GM21529 (cell line): ENCODE measurements around the gene PAWR.
A peak's percentile ranks its signal among the peaks of the same experiment; 100 is the strongest.
"Not testable (repeated sequence)": the region's sequence is repeated elsewhere in the genome, so short reads cannot be mapped to it uniquely, and the experiment has no call there.

ENCODE experiments used
- ATAC-seq: cut with Tn5 transposase; IDR thresholded peaks from one replicate; pipeline ENCODE4 v1.9.1; 2021; ENCODE audit not compliant: unreplicated experiment

Gene PAWR

DNA sequence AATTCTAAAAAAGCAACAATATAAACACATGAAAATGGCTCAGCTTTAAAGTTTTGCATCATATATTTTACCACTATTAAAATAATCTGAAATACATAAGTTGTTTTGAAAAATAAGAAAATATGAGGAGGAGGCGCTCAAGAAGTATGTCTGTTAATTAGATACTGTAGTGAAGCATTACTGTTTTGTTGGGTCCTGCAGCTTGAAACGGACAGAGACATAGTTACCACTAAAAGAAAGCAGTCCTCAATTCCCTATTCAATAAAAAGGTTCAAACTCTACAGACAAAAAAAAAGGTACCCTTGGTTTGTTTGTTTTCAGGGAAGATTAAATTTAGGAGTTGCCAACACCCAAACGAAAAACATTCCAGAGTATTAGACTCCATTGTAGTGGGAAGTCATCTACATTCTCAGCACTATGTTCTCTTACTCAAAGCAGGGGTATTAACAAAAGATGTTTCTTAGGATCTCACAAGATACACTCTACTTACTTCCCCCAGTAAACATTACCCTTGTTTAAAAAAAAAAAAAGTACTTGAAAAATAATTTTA is 3.0 kb downstream of the PAWR start:
- ATAC-seq, result no peak

DNA sequence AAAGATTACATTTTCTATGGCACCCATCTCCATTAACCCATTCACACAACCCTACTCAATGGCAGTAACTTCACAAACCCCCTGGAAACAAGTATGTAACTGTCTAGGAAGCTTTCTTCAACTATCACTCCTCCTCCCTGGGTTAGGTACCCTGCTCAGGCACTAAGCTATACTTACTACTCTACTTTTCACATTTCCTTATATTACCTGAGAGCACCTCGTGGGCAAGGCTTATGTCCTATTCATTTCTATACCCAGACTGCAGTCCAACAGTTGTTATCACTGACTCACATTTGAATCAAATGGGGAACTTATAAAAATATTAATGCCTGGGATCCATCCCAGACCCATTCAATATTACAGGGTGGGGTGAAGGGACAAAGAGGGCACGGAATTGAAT is 4.6 kb downstream of the PAWR start:
- ATAC-seq, result no peak

DNA sequence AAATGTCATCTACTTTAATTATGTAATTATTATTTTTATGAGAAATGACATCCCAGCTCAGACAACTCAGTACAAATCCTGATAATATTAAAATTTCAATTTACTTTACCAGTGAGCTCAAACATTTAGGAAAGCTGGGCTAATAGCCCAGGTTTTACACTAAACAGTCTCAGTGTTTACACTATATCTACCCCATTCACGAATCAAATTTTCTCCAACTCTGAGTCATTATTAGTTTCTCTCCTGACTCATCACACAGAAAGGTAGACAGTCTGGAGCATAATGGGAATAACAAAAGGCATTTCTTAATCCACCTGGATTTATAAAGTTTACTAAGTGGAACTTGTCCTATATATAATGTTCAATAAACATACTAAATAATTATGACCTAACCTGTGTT is 5.7 kb downstream of the PAWR start:
- ATAC-seq, result no peak

DNA sequence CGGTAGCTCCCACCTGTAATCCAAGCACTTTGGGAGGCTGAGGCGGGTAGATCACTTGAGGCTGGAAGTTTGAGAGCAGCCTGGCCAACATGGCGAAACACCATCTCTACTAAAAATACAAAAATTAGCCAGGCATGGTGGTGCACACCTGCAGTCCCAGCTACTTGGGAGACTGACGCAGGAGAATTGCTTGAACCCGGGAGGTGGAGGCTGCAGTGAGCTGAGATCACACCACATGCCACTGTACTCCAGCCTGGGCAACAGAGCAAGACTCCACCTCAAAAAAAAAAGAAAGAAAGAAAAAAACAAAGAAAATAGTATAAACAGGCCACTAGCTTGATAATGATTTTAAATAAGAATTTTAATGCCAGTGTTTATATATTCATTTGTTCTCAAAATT is 6.4 kb downstream of the PAWR start:
- not testable (repeated sequence) for ATAC-seq

DNA sequence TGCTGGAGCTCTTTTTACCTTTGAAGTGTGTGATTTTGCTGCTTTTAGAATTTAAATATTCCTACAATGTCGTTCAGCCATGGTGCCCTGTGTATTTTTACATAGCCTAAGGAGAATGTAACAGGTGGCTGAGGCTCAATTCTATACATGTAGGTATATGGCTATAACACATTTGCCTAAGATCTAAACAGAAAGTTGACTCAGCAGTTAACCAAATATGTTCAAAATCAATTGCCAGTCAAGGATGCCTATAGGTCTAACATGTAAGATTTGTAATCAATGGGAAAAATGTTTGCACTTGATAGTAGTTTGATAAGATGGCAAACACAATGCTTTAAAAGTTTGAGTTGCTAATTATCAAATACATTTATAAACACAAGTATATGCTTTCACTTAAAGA is 8.2 kb downstream of the PAWR start:
- peak; percentile 39 for ATAC-seq

DNA sequence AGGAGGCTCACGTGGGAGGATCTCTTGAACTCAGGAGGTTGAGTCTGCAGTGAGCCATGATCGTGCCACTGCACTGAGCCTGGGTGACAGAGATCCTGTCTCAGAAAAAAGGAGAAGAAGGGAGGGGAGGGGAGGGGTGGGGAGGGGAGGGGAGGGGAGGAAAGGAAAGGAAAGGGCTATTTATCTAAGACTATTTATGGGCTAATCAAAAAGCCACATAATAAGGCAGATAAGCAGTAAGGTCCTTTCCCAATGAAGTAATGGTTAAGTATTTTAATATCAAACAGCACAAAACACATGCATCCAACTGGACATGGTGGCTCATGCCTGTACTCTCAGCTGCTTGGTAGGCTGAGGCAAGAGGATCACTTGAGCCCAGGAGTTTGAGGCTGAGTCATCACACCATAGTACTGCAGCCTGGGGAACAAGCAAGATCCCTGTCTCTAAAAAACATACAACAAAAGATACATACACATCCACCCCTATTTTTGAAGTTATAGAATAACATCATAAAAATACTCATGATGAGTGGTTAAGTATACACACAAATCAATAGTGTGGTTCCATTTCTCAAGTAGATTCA is 9.7 kb downstream of the PAWR start:
- ATAC-seq, result no peak

DNA sequence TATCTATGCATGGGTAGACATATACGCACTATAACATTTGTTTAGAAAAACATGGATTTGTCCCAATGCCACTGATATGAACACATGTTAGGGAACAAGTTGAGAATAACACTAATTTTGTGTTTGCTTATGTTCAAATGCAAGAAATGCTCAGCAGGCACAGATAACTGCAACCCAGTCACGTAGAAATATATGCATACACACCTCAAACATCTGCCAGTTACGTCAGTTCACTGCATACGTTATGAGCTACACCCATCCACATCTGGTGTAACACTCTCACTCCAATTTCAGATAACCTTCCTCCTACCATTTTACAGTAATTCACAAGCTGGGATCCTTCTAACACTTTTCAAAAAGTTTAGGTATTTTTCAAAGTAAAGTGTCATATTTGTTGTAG is 10.7 kb downstream of the PAWR start:
- no peak for ATAC-seq

DNA sequence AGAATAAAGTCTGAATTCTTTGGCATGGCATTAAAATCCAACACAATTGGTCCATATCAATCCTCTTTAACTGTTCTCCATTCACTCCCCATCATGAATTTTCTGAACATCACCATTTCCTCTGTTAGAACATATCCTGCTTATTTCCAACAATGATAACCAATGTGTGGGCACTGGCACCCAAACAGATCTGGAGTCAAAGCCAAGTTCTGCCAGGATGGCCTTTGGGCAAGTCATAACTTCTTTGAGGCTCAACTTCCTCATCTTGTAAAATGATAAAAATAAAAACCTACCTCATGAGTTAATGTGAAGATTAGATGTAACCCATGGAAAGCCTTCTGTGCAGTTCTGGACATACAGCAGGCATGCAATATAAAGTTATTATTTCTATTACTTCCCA is 12.5 kb downstream of the PAWR start:
- ATAC-seq, result no peak

DNA sequence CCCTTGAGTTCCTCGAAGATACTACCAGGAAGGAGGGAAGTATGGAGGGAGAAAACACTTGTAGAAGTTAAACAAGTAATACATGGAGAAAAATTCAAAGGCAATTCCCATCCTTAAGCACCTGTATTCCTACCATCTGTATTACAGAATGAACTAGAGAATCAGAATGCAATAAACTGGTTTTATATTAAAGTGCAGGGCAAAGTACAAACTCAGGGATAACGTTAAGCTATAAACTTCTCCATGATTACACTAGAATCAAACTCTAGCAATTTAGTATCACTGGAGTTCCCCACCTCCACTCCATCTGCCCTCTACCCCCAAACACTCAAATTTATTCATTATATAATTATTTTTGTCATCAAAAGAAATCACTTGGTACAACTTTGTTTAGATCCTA is 13.1 kb downstream of the PAWR start:
- no peak for ATAC-seq

DNA sequence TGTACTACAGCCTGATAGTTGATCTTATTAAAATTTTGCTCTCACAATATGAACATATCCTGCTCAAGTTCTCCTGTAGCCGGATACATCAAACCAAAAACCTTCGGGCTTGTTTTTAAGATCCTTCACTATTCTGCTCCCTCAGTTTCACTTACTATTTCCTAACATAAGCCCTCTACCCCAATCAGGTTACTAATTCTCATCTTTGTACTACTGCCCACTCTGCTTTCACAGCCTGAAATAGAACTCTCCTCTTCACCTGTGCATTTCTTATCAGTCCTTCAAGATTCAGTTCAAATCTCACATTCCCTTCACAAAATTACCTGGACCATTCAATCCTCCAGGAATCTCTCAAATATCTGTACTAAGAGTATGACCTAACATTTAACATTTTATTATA is 14.2 kb downstream of the PAWR start:
- no peak for ATAC-seq

DNA sequence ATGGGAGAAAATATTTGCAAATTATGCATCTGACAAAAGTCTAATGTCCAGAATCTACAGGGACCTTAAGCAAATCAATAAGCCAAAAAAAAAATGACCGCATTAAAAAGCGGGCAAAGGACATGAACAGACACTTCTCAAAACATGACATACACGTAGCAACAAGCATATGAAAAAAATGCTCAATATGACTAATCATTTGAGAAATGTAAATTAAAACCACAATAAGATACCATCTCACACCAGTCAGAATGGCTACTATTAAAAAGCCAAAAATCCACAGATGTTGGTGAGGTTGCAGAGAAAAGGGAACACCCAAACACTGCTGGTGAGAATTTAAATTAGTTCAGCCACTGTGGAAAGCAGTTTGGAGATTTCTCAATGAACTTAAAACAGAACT is 16.1 kb downstream of the PAWR start:
- ATAC-seq, result no peak

DNA sequence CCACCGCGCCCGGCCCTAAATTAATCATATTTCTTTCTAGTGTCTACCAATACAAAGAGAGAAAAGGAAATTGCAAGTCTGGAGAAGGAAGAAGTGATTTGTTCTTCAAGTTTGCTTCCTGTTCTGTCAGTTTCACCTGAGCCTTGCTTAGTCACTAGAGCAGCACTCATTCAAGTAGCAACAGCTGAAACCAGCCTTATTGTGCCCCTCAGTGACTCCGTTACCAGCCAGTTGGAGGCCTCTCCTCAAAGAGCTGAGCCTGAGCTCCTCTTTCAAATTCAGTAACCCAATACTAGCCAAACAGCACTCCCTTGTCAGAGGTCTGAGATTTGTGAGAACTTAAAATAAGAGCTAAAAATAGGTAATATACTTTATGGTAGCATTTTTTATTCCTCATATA is 17.4 kb downstream of the PAWR start:
- no peak for ATAC-seq

DNA sequence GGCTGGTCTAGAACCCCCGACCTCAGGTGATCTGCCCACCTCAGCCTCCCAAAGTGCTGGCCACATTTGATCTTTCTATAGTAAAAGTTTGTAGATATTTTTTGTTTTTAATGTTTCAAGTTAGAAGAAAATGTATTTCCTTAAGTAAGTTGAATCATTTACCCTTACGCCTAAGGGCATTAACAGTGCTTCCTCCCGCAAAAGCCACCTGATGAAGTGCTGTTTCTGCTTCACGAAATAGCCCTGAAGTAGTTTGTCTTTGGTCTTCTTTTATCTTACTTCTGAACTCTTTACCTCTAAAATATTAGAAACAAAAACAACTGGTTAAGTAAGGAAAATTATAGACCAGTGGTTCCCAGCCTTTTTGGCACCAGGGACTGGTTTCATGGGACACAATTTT is 22.7 kb downstream of the PAWR start:
- no peak for ATAC-seq

DNA sequence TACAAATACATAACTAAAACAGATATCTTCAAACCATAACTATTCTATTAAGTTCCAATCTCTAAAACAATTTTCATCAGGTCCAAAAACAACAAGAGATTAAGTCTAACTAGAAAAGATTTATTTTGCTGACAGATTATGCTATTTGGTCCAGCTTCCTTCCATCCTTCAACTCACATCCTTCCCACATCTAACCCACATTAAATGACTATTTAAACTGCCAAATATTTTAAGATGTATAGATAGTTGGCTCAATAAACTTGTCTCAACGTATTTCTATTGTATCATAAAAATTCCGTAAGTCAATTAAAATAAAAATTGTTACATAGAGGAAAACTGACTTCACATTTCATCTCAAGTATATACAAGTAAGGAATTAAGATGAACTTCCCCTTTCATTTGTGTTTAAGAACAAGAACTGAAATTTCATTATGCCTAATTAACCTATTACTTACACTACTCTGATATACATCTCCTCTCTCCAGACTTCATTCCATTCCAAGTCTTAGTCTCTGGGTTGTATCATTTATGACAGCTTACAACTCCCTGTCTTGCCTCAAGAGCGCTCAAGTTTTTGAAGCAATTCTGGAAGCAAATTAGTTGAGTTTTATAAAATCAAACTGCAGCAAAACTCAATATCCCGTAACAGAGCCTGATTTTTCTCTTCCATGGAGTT is 25.4 kb downstream of the PAWR start:
- no peak for ATAC-seq

DNA sequence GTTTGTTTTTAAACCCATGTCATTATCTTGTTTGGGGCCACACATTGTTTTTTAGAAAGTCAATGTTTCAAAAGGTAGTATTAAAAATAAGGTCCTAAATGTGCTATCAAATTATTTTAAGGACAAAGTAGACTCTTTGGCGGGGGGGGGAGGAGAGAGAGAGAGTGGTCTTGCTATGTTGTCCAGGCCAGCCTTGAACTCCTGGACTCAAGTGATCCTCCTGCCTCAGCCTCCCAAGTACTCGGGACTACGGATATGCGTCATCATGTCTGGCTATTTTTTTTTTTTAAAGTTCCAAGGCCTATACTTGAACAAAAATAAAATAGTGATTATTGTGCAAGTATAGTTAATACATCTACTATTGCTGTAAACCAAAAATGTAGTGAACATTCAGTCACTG is 26.2 kb downstream of the PAWR start:
- no peak for ATAC-seq

DNA sequence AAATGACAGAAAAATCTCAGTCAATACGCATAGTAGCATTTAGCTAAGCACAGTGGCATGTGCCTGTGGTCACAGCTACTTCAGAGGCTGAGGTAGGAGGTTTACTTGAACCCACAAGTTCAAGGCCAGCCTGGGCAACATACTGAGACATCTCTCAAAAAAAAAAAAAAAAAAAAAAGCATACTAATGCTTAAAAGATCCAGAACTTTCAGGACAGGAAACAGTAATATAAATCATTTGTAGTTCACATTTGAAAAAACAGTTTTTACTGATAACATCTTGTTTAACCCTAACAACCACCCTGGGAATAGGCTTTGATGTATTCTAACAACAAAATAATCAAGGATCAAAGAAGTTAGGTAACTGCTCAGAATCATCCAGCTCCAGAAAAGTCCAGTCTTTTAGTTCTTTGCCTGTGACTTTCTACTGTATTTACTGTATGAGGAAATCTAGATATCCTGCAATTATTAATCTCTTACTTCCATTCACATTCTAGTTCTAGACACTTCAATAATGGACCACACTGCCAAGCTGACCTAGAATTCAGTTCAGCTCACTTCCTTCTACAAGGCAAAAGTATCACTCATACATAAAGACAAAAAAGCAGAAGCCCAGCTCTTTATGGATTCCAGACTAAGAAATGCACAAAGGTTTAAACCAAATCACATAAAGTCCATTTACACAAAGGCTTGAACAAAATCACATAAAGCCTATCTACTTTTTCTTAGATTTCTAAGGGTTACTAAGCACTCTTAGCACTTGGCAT is 28.5 kb downstream of the PAWR start:
- ATAC-seq, result peak; percentile 57

DNA sequence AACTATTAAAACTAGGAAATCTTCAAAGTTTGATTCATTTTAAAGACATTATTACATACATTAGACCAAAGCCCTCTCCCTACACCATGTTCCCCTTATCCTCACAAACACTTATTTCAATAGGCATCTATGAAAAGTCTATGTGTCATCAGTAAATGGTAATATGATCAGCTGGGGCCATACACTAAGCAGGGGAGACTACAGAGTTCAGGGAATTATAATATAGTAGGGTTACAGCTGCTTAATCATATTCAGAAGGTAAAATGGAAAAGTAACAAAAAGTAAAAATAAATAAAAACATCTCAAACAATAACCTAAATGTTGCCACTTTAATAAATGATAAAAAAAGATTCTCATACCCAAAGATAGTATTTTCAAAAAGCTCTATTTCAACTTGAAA is 29.1 kb downstream of the PAWR start:
- ATAC-seq, result no peak

DNA sequence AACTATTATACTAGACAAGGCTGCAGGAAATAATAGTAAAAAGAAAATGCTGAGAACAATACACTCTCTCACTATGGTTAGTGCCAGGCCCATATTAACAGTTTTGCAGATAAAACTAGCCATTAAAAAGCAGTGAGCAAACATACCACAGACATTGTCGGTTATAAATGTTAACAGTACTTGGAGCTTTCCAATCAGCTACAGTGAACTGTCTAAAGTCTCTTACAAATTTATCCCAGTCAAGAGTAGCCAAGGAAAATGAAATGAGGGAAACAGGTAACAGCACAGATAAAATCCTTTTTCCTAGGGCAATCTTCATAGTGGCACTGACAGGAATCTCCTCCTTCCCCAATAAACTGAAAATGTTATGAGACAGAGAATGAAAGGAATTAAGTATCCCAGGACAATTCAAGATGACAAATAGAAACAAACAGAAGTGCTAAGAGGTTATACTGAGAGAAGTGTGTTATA is 30.8 kb downstream of the PAWR start:
- ATAC-seq, result no peak

DNA sequence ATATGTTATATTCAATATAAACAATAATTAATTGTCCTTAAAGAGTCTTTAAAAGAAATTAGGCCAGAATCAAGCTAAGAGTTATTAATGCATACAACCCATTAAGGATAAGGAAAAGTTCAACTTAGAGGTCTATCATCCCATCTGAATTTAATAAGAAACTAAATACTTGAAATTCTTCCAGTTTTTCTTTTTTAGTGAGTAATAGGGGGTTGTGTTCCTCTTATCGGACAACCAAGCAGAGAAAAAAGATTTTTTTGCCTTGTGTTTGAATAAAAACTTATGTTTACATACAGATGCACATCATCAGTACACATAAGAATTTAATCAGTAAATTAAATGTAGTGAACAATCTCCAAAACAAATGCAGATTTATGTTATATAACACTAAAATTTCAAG is 32.5 kb downstream of the PAWR start:
- no peak for ATAC-seq

DNA sequence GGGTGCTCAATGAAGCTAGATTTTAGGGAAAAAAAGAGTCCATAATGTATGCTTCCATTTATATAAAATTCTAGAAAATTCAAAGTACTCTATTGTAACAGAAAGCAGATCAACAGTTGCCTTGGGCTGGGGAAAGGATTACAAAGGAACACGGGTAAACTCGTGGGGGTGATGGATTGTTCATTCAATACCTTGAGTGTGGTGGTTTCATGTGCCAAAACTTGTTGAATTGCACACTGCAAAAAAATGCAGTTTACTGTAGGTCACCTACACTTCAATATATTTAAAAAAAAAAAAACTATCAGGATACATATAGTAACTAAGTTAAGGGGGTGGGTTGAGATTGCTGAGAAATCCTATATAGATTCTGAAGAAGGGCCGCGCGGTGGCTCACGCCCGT is 33.6 kb downstream of the PAWR start:
- ATAC-seq, result no peak

DNA sequence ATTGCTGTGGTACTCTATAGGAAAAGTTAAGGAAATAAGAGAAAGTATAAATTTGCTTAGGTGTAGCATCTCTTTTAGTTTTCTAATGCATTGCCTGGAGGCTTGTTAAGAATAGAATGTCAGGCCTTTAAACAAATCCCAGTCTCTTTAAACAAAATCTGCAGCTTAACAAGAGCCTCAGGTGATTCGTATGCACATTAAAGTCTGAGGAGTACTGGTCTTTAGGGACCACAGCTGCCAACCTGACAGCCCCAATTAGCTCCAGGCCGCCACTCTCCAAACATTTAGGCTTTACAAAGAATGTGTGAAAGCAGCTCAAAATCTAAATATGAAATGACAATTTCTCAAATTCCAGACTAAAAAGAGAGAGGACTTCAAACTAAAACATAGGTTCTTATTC is 35.7 kb downstream of the PAWR start:
- ATAC-seq, result no peak

DNA sequence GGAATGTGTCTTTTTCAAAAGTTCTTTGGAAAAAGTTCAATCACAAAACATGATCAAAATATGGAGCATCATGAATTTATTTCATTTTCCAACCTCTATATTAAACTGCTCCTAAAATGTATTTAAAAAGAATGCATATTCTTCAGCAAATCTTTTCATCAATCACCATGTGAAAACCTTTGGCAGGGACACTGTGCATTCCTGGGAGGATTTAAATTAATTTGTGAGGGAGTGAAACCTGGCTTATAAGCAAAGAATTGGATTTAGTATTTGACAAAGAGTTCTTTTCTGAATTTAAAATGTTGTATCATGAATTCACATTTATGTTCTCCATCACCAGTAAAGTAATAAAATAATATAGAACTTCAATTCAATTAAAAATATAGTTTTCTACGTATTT is 38.2 kb downstream of the PAWR start:
- ATAC-seq, result no peak
